SK-N-SH (cell line): ENCODE results near the gene OCLN. TPM values are rescaled to one million over a fixed set of nuclear protein-coding genes. Genes with fewer than 3 reads are reported as not detected.
"Not testable (repeated sequence)": the region's sequence is repeated elsewhere in the genome, so short reads cannot be mapped to it uniquely, and the experiment has no call there.

Experiments
- CTCF ChIA-PET: fragments of 300-600, 350-600 bp; formaldehyde crosslinking; extraction: SDS; loops from one replicate; lab custom pipeline; 2021; lab: Yijun Ruan, JAX
- POLR2A ChIA-PET: fragments of 350-600 bp; sonication (Branson Sonifier 250); formaldehyde crosslinking; extraction: SDS; loops from one replicate; lab custom pipeline; 2020; ENCODE audit warnings: antibody characterized with exemption, inconsistent platforms; lab: Yijun Ruan, JAX
- DNase-seq: peaks from one replicate; pipeline ENCODE4 v3.0.0; 2012
- H2AFZ ChIP-seq: fragments of 200-600 bp; sonication (generic); 2 replicates; pipeline ENCODE4 v1.8.1; 2016; ENCODE audit warnings: antibody characterized with exemption, mild to moderate bottlenecking, low read depth
- H3F3A ChIP-seq: fragments of 200-600 bp; sonication (generic); replicated peaks from 2 replicates; pipeline ENCODE3; 2016; ENCODE audit warnings: antibody characterized with exemption, mild to moderate bottlenecking; ENCODE audit not compliant: insufficient read depth
- H3K27ac ChIP-seq, 2 experiments: fragments of 200-500 bp in 1 of 2; fragments of 200-600 bp in 1 of 2; sonication (Bioruptor generic) in 1 of 2; sonication (generic), shearing (Covaris generic) in 1 of 2; 2 replicates each; pipeline versions ENCODE4 v1.5.1 to v1.6.1; 2014 to 2016; ENCODE audit warnings: low read depth in 2 of 2, inconsistent platforms in 1 of 2, low read length in 1 of 2, mild to moderate bottlenecking in 1 of 2, mixed read lengths in 1 of 2
- H3K27me3 ChIP-seq: fragments of 200-600 bp; sonication (generic), shearing (Covaris generic); 2 replicates; pipeline ENCODE4 v1.6.1; 2016; ENCODE audit warnings: mixed run types; ENCODE audit not compliant: insufficient read depth
- H3K36me3 ChIP-seq, 2 experiments: fragments of 200-500 bp in 1 of 2; fragments of 200-600 bp in 1 of 2; sonication (Bioruptor generic) in 1 of 2; sonication (generic) in 1 of 2; replicated peaks in 1 of 2; 2 replicates each; pipeline versions ENCODE3 to v1.5.1; 2014 to 2016; ENCODE audit warnings: low read length in 1 of 2, mild to moderate bottlenecking in 1 of 2; ENCODE audit not compliant: insufficient read depth in 2 of 2, control insufficient read depth in 1 of 2
- H3K4me1 ChIP-seq, 2 experiments: fragments of 200-500 bp in 1 of 2; fragments of 200-600 bp in 1 of 2; sonication (Bioruptor generic) in 1 of 2; sonication (generic), shearing (Covaris generic) in 1 of 2; 2 replicates each; pipeline versions ENCODE4 v1.5.1 to v1.6.1; 2014 to 2016; ENCODE audit warnings: low read depth in 1 of 2, low read length in 1 of 2, mixed run types in 1 of 2; ENCODE audit not compliant: insufficient read depth in 2 of 2, control insufficient read depth in 1 of 2
- H3K4me2 ChIP-seq: fragments of 200-600 bp; sonication (generic), shearing (Covaris generic); 2 replicates; pipeline ENCODE4 v1.6.1; 2017; ENCODE audit warnings: mixed run types
- H3K4me3 ChIP-seq, 2 experiments: fragments of 200-500 bp in 1 of 2; fragments of 200-600 bp in 1 of 2; sonication (Bioruptor generic) in 1 of 2; sonication (generic), shearing (Covaris generic) in 1 of 2; 2 replicates each; pipeline versions ENCODE4 v1.5.1 to v1.8.1; 2014 to 2016; ENCODE audit warnings: low read depth in 2 of 2, inconsistent platforms in 1 of 2, low read length in 1 of 2, mild to moderate bottlenecking in 1 of 2, mixed read lengths in 1 of 2, moderate library complexity in 1 of 2
- H3K79me2 ChIP-seq: fragments of 200-600 bp; sonication (generic); 2 replicates; pipeline ENCODE4 v1.8.1; 2017; ENCODE audit warnings: mild to moderate bottlenecking; ENCODE audit not compliant: insufficient read depth
- H3K9ac ChIP-seq: fragments of 200-600 bp; sonication (generic); 2 replicates; pipeline ENCODE4 v1.6.1; 2017; ENCODE audit warnings: mixed run types
- H3K9me2 ChIP-seq: fragments of 200-600 bp; sonication (generic); 2 replicates; pipeline ENCODE4 v1.6.1; 2017; ENCODE audit warnings: mixed run types
- H3K9me3 ChIP-seq: fragments of 200-600 bp; sonication (generic); 2 replicates; pipeline ENCODE4 v1.6.1; 2017; ENCODE audit warnings: mixed run types, mild to moderate bottlenecking, moderate library complexity
- H4K20me1 ChIP-seq: fragments of 200-600 bp; sonication (generic); 2 replicates; pipeline ENCODE4 v1.6.1; 2017; ENCODE audit warnings: mild to moderate bottlenecking, mixed run types; ENCODE audit not compliant: insufficient read depth
- EP300 ChIP-seq, 2 experiments: IDR thresholded peaks; 2 replicates each; pipeline versions ENCODE4 v1.4.0 to v1.6.1; 2012; ENCODE audit warnings: borderline replicate concordance in 1 of 2, low read depth in 1 of 2, low read length in 1 of 2
- FOXJ3 ChIP-seq: sonication (generic); formaldehyde crosslinking; IDR thresholded peaks from 2 replicates; pipeline ENCODE4 v1.5.1; 2020; ENCODE audit warnings: mild to moderate bottlenecking, missing genetic modification reagents
- GABPA ChIP-seq: IDR thresholded peaks from 2 replicates; pipeline ENCODE4 v1.4.0; 2012; ENCODE audit warnings: low read depth, mild to moderate bottlenecking
- JUND ChIP-seq: IDR thresholded peaks from 2 replicates; pipeline ENCODE4 v1.4.0; 2012
- MXI1 ChIP-seq: IDR thresholded peaks from 2 replicates; pipeline ENCODE4 v1.6.1; 2012; ENCODE audit warnings: mild to moderate bottlenecking, low read depth, low read length, improper control_type of control experiment
- NFIC ChIP-seq: IDR thresholded peaks from 2 replicates; pipeline ENCODE4 v1.4.0; 2012; ENCODE audit warnings: borderline replicate concordance
- NRF1 ChIP-seq: IDR thresholded peaks from 2 replicates; pipeline ENCODE4 v1.6.1; 2012; ENCODE audit warnings: low read depth, mild to moderate bottlenecking, low read length
- RCOR1 ChIP-seq: fragments of 150-350 bp; IDR thresholded peaks from 2 replicates; pipeline ENCODE4 v1.6.1; 2017; ENCODE audit warnings: antibody characterized with exemption, low read length
- REST ChIP-seq: IDR thresholded peaks from 2 replicates; pipeline ENCODE4 v1.6.1; 2012; ENCODE audit warnings: mild to moderate bottlenecking, low read depth, low read length, moderate library complexity
- RFX5 ChIP-seq: IDR thresholded peaks from 2 replicates; pipeline ENCODE4 v1.6.1; 2012; ENCODE audit warnings: mild to moderate bottlenecking, improper control_type of control experiment, low read length
- TAF1 ChIP-seq: IDR thresholded peaks from 2 replicates; pipeline ENCODE4 v1.6.1; 2012; ENCODE audit warnings: low read depth, mild to moderate bottlenecking, low read length, moderate library complexity, borderline replicate concordance
- USF2 ChIP-seq: fragments of 150-350 bp; IDR thresholded peaks from 2 replicates; pipeline ENCODE4 v1.6.1; 2017; ENCODE audit warnings: antibody characterized with exemption, low read length, low read depth, borderline replicate concordance
- WGBS: methylation state at CpG from one replicate; pipeline ENCODE4 v1.1.6; 2017; ENCODE audit warnings: low lambda C conversion rate; 5-methylcytosine and 5-hydroxymethylcytosine counted together
- polyA plus RNA-seq, 3 experiments: library from polyadenylated mRNA; depleted of rRNA; stranded (reverse); fragments of >200 nt; gene quantifications; 2 replicates each; pipeline ENCODE4 v1.2.3, GENCODE V29; 2012
- TF ChIP-seq, protein P1 (sequence below): IDR thresholded peaks from 2 replicates; pipeline ENCODE4; 2012

Gene OCLN
- polyA plus RNA-seq, 1 of the 3 experiments (the other 2 are of a cell fraction): 6.5 TPM

DNA sequence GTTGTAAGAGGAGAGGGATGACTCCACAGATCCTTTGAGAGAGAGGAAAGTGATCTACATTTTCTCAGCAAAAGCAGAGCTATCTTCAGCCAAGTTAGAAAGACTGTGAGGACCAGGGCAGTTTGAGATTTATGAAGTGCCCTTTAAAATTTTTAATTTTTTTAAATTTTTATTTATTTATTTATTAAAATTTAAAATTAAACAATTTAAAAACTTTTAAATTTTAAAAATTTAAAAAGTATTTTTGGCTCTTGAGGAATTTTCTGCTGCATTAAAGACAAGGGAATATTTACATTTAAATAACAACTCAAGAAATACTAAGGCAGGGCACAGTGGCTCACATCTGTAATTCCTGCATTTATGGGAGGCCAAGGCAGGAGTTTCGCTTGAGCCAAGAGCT lies 30.4 kb upstream of the OCLN start:
- H3K36me3 ChIP-seq: no peaks in the 10 kb centered on the region
- no peaks in the 10 kb centered on the region for H3K9me2 ChIP-seq
- H3K9me3 ChIP-seq: no peaks in the 10 kb centered on the region
- no peak overlapping the region for H2AFZ ChIP-seq
- no peaks in the 10 kb centered on the region for H3K27me3 ChIP-seq
- H3K4me3 ChIP-seq: no peak overlapping the region
- ChIA-PET CTCF (interaction anchor here (0.8 kb wide), 1 partner anchor 19 kb away, joined by 3 read pairs; no protein-coding TSS in a partner anchor), POLR2A (no interaction called here)
- H3K4me1 ChIP-seq: no peaks in the 10 kb centered on the region
- no peak for TF ChIP-seq USF2
- TF ChIP-seq TAF1: no peak
- no peak for TF ChIP-seq NRF1
- TF ChIP-seq MXI1: no peak
- TF ChIP-seq RCOR1: no peak
- no peak for TF ChIP-seq NFIC
- TF ChIP-seq, protein P1, sequence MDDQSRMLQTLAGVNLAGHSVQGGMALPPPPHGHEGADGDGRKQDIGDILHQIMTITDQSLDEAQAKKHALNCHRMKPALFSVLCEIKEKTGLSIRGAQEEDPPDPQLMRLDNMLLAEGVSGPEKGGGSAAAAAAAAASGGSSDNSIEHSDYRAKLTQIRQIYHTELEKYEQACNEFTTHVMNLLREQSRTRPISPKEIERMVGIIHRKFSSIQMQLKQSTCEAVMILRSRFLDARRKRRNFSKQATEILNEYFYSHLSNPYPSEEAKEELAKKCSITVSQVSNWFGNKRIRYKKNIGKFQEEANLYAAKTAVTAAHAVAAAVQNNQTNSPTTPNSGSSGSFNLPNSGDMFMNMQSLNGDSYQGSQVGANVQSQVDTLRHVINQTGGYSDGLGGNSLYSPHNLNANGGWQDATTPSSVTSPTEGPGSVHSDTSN: no peak
- no peak for TF ChIP-seq REST
- TF ChIP-seq GABPA: no peak
- no peak for TF ChIP-seq FOXJ3 (CRISPR knock-in tag)
- no peak for TF ChIP-seq EP300 (IDR thresholded peaks at IDR 0.05; ENCODE audit: borderline replicate concordance in 1 of 2, low read depth in 1 of 2, low read length in 1 of 2)
- TF ChIP-seq JUND: no peak
- no peak for TF ChIP-seq RFX5
- H3F3A ChIP-seq: no peaks in the 10 kb centered on the region
- no peak overlapping the region for H3K9ac ChIP-seq
- WGBS: 85% methylated on average over 1 of the region's 1 CpG
- no peak for DNase-seq
- H3K4me2 ChIP-seq: no peak overlapping the region
- H3K79me2 ChIP-seq: no peaks in the 10 kb centered on the region
- no peaks in the 10 kb centered on the region for H4K20me1 ChIP-seq
- no peak overlapping the region for H3K27ac ChIP-seq

- H3K79me2 ChIP-seq, POLR2A ChIA-PET, H3K27ac ChIP-seq, CTCF ChIA-PET, H3K4me3 ChIP-seq, H3K27me3 ChIP-seq, H2AFZ ChIP-seq, H3K9ac ChIP-seq, H3K9me2 ChIP-seq, H3K4me2 ChIP-seq, H4K20me1 ChIP-seq, DNase-seq, H3K4me1 ChIP-seq, H3F3A ChIP-seq, H3K9me3 ChIP-seq, H3K36me3 ChIP-seq: not testable (repeated sequence)
- 47% methylated on average over 3 of the region's 3 CpGs for WGBS
These were observed 26.2 kb upstream of the OCLN start for GRCh38 chr5:69466375-69466774.
